ENCODE results near the gene DUT. TPM values are rescaled to one million over a fixed set of nuclear protein-coding genes. Genes with fewer than 3 reads are reported as not detected.

DUT gene
- total RNA-seq, 2 experiments from 2014 or later = 60.7 to 65.3 TPM

DNA sequence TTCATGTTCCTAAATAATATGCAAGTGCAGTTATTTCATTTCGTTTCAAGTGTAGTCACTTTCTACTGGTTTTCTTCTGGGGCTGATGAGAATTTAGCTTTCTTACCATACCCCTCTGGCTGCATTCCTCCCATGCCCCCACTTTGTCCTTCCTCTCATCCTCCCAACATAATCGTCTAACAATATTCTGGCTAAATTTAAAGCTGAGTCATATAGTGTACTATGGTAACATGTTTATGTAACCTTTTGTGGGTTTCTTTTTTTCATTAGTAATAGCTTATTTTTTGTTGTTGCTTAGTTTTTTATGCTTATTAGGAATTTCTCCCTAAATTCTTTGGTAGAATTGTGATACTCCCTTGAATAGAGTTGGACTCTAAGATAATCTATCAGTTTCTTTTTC is 30.5 kb downstream of the DUT start:
- H3K27ac ChIP-seq (ENCODE audit: low read depth in 1 of 2, low read length in 2 of 2) = no peak overlapping the region
- no peak overlapping the region for H3K4me3 Mint-ChIP-seq
- H3K9me3 ChIP-seq (ENCODE audit: control insufficient read depth in 1 of 2, insufficient read depth in 1 of 2, low read length in 2 of 2) = no peaks in the 10 kb centered on the region
- intact Hi-C loops (cut with DNase I, micrococcal nuclease) = loop anchor here in 1 of 2 experiments (5.0 kb wide), 1 partner anchor 1781 kb away; no protein-coding TSS in a partner anchor
- ChIA-PET POLR2A (no interaction called here), CTCF (interaction anchor here (1.0 kb wide), 1 partner anchor 9 kb away, joined by 3 read pairs; no protein-coding TSS in a partner anchor)
- TF ChIP-seq, protein P1, sequence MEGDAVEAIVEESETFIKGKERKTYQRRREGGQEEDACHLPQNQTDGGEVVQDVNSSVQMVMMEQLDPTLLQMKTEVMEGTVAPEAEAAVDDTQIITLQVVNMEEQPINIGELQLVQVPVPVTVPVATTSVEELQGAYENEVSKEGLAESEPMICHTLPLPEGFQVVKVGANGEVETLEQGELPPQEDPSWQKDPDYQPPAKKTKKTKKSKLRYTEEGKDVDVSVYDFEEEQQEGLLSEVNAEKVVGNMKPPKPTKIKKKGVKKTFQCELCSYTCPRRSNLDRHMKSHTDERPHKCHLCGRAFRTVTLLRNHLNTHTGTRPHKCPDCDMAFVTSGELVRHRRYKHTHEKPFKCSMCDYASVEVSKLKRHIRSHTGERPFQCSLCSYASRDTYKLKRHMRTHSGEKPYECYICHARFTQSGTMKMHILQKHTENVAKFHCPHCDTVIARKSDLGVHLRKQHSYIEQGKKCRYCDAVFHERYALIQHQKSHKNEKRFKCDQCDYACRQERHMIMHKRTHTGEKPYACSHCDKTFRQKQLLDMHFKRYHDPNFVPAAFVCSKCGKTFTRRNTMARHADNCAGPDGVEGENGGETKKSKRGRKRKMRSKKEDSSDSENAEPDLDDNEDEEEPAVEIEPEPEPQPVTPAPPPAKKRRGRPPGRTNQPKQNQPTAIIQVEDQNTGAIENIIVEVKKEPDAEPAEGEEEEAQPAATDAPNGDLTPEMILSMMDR (IDR thresholded peaks at IDR 0.05) = no peak
- no peaks in the 10 kb centered on the region for H3K9me3 Mint-ChIP-seq
- DNase-seq (no peak), ATAC-seq (ENCODE audit: poor library complexity) (no peak)
- no peak overlapping the region for H3K4me3 ChIP-seq (ENCODE audit: low read length)
- no peaks in the 10 kb centered on the region for H3K4me1 ChIP-seq (ENCODE audit: insufficient read depth, low read length)
- peaks cover 8% of the 10 kb centered on the region for H3K27me3 Mint-ChIP-seq
- peaks cover 10% of the 10 kb centered on the region for H3K4me1 Mint-ChIP-seq (ENCODE audit: low read depth)
- H3K36me3 Mint-ChIP-seq (ENCODE audit: low read depth) = no peaks in the 10 kb centered on the region
- no peaks in the 10 kb centered on the region for H3K27me3 ChIP-seq (ENCODE audit: control insufficient read depth in 1 of 2, insufficient read depth in 2 of 2, low read length in 2 of 2)
- no peaks in the 10 kb centered on the region for H3K36me3 ChIP-seq (ENCODE audit: insufficient read depth, low read length)
- no peak overlapping the region for H3K27ac Mint-ChIP-seq

DNA sequence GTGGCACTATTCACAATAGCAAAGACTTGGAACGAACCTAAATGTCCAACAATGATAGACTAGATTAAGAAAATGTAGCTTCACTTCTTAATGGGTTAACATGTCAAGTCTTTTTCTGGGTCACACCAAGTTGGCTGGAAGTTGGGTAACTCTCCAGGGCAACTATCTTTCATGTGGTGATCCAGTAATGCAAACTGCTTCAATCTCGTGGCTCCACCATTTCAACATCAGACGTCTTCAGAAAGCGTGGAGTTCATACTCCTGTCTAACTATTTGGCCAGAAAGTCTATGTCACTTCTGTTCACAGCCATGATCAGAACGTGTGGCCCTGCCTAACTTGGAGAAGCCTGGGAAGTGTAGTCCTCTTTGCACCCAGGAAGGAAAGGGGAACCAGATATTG is 32.2 kb downstream of the DUT start:
- no peaks in the 10 kb centered on the region for H3K36me3 Mint-ChIP-seq (ENCODE audit: low read depth)
- Histone ChIP-seq H3K27me3 (ENCODE audit: control insufficient read depth in 1 of 2, insufficient read depth in 2 of 2, low read length in 2 of 2) (no peaks in the 10 kb centered on the region), H3K36me3 (ENCODE audit: insufficient read depth, low read length) (no peaks in the 10 kb centered on the region), H3K27ac (ENCODE audit: low read depth in 1 of 2, low read length in 2 of 2) (no peak overlapping the region), H3K4me1 (ENCODE audit: insufficient read depth, low read length) (no peaks in the 10 kb centered on the region), H3K9me3 (ENCODE audit: control insufficient read depth in 1 of 2, insufficient read depth in 1 of 2, low read length in 2 of 2) (no peaks in the 10 kb centered on the region), H3K4me3 (ENCODE audit: low read length) (no peak overlapping the region)
- ChIA-PET POLR2A (no interaction called here), CTCF (no interaction called here)
- peaks cover 10% of the 10 kb centered on the region for H3K27me3 Mint-ChIP-seq
- H3K27ac Mint-ChIP-seq = no peak overlapping the region
- no peak overlapping the region for H3K4me3 Mint-ChIP-seq
- ATAC-seq (ENCODE audit: poor library complexity) = no peak
- intact Hi-C loops (cut with DNase I, micrococcal nuclease) = loop anchor here in 1 of 2 experiments (5.0 kb wide), 1 partner anchor 1779 kb away; no protein-coding TSS in a partner anchor
- peaks cover 5% of the 10 kb centered on the region for H3K4me1 Mint-ChIP-seq (ENCODE audit: low read depth)
- TF ChIP-seq, protein P1 (IDR thresholded peaks at IDR 0.05) = no peak
- no peak for DNase-seq
- H3K9me3 Mint-ChIP-seq = no peaks in the 10 kb centered on the region

DNA sequence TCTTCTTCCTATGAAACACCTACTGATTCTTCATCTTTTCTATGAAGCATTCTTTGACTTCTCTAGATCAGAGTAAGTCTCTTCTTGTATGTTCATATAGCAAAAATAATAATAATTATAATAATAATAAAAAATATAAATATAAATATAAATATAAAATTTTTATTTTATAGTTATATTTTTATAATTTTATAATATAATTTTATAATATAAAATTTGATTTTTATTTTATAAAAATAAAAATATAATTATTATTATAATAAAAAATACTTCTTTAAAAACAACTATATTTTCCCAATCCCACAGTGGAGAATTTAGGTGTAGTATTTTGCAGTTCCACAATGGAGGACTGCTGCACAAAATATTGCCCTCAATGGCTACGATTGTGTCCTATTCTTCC is 34.3 kb downstream of the DUT start:
- Mint-ChIP-seq H3K4me3 (no peak overlapping the region), H3K36me3 (ENCODE audit: low read depth) (no peaks in the 10 kb centered on the region), H3K27me3 (peaks cover 16% of the 10 kb centered on the region), H3K4me1 (ENCODE audit: low read depth) (no peaks in the 10 kb centered on the region), H3K27ac (no peak overlapping the region), H3K9me3 (no peaks in the 10 kb centered on the region)
- intact Hi-C loops (cut with DNase I, micrococcal nuclease) = no loop called here
- DNase-seq (no peak), ATAC-seq (ENCODE audit: poor library complexity) (no peak)
- Histone ChIP-seq H3K27ac (ENCODE audit: low read depth in 1 of 2, low read length in 2 of 2) (no peak overlapping the region), H3K9me3 (ENCODE audit: control insufficient read depth in 1 of 2, insufficient read depth in 1 of 2, low read length in 2 of 2) (no peaks in the 10 kb centered on the region), H3K36me3 (ENCODE audit: insufficient read depth, low read length) (no peaks in the 10 kb centered on the region), H3K4me3 (ENCODE audit: low read length) (no peak overlapping the region), H3K27me3 (ENCODE audit: control insufficient read depth in 1 of 2, insufficient read depth in 2 of 2, low read length in 2 of 2) (no peaks in the 10 kb centered on the region), H3K4me1 (ENCODE audit: insufficient read depth, low read length) (no peaks in the 10 kb centered on the region)
- POLR2A ChIA-PET = no interaction called here
- CTCF ChIA-PET = no interaction called here
- TF ChIP-seq, protein P1 (IDR thresholded peaks at IDR 0.05) = no peak
